GM12878 (cell line): ENCODE measurements around the gene C16orf82. TPM values are rescaled to one million over a fixed set of nuclear protein-coding genes. Genes with fewer than 3 reads are reported as not detected.
A peak's percentile ranks its signal among the peaks of the same experiment; 100 is the strongest.

Source experiments
- ATAC-seq: fragments of 200-7000 bp; cut with Tn5 transposase; 3 replicates; pipeline ENCODE4 v1.9.1; 2020; ENCODE audit warnings: mild to moderate bottlenecking, moderate library complexity
- BruUV-seq: library from RNA; stranded (reverse); fragments of 400-500 nt; replicated peaks from 2 replicates; lab custom pipeline; 2021; lab: Mats Ljungman, UMichigan
- CTCF ChIA-PET: fragments of 300-600 bp; sonication (Branson Sonifier 250); formaldehyde crosslinking; extraction: SDS; loops from one replicate; lab custom pipeline; 2021; ENCODE audit warnings: inconsistent platforms; lab: Yijun Ruan, JAX
- POLR2A ChIA-PET: fragments of 350-600 bp; formaldehyde crosslinking; extraction: SDS; loops from one replicate; lab custom pipeline; 2021; ENCODE audit warnings: inconsistent platforms; lab: Charles Lee
- RAD21 ChIA-PET: fragments of 300-600 bp; sonication (Branson Sonifier 250); formaldehyde crosslinking; loops from one replicate; lab custom pipeline; 2023; ENCODE audit warnings: antibody characterized with exemption; ENCODE audit not compliant: unreplicated experiment; lab: Charles Lee
- SMC1A ChIA-PET: fragments of 300-600 bp; sonication (Branson Sonifier 250); formaldehyde crosslinking; loops from one replicate; lab custom pipeline; 2023; ENCODE audit not compliant: unreplicated experiment, uncharacterized antibody; lab: Charles Lee
- DNase-seq: peaks from one replicate; pipeline ENCODE4 v3.0.0-alpha.2; 2011; ENCODE audit warnings: low read depth, low spot score
- FAIRE-seq: peaks from 3 replicates; lab custom pipeline; 2011; peaks lifted over from hg19 to GRCh38; lab: Jason Lieb, UNC
- H2AFZ ChIP-seq: 2 replicates; pipeline ENCODE4 v1.6.0; 2011; ENCODE audit warnings: low read depth, low read length, control low read depth; ENCODE audit not compliant: control insufficient read depth
- H3K27ac ChIP-seq: 2 replicates; pipeline ENCODE4 v1.5.1; 2011; ENCODE audit warnings: control low read depth; ENCODE audit not compliant: control insufficient read depth, insufficient read depth
- H3K27me3 ChIP-seq, 2 experiments: replicated peaks in 1 of 2; 2 replicates each; pipeline versions ENCODE4 v1.6.0 to v1.6.1; 2011; ENCODE audit warnings: low read length in 1 of 2; ENCODE audit not compliant: control insufficient read depth in 2 of 2, insufficient read depth in 2 of 2
- H3K36me3 ChIP-seq, 2 experiments: 2 replicates each; pipeline ENCODE4 v1.5.1; 2011; ENCODE audit warnings: low read length in 1 of 2; ENCODE audit not compliant: control insufficient read depth in 2 of 2, insufficient read depth in 2 of 2
- H3K4me1 ChIP-seq: 2 replicates; pipeline ENCODE4 v1.6.1; 2011; ENCODE audit warnings: mild to moderate bottlenecking, low read length, moderate library complexity, mixed read lengths; ENCODE audit not compliant: control insufficient read depth, insufficient read depth
- H3K4me2 ChIP-seq: 2 replicates; pipeline ENCODE4 v1.6.0; 2011; ENCODE audit warnings: control low read depth; ENCODE audit not compliant: control insufficient read depth, insufficient read depth
- H3K4me3 ChIP-seq: fragments of 200-600 bp; sonication (generic); 2 replicates; pipeline ENCODE4 v1.5.1; 2016
- H3K79me2 ChIP-seq: 2 replicates; pipeline ENCODE4 v1.6.0; 2011; ENCODE audit warnings: low read length; ENCODE audit not compliant: control insufficient read depth, insufficient read depth
- H3K9ac ChIP-seq: 2 replicates; pipeline ENCODE4 v1.8.0; 2011; ENCODE audit warnings: low read length, control low read depth, mixed read lengths; ENCODE audit not compliant: control insufficient read depth, insufficient read depth
- H3K9me3 ChIP-seq: replicated peaks from 3 replicates; pipeline ENCODE4 v1.5.1; 2011; ENCODE audit warnings: mild to moderate bottlenecking, low read length; ENCODE audit not compliant: control insufficient read depth, insufficient read depth
- H4K20me1 ChIP-seq: 2 replicates; pipeline ENCODE4 v1.6.0; 2011; ENCODE audit not compliant: control insufficient read depth, insufficient read depth
- NBN ChIP-seq: fragments of 450-650 bp; IDR thresholded peaks from 2 replicates; pipeline ENCODE4 v1.6.1; 2016
- NFYB ChIP-seq: IDR thresholded peaks from 2 replicates; pipeline ENCODE4 v1.6.1; 2011; ENCODE audit warnings: low read depth, mild to moderate bottlenecking, low read length, improper control_type of control experiment, moderate library complexity; ENCODE audit not compliant: insufficient read depth
- PBX3 ChIP-seq: IDR thresholded peaks from 2 replicates; pipeline ENCODE4 v1.6.1; 2011; ENCODE audit warnings: mild to moderate bottlenecking, low read depth, low read length, moderate library complexity; ENCODE audit not compliant: insufficient replicate concordance
- PKNOX1 ChIP-seq: fragments of 450-650 bp; IDR thresholded peaks from 2 replicates; pipeline ENCODE4 v1.6.1; 2016; ENCODE audit warnings: mild to moderate bottlenecking
- RCOR1 ChIP-seq: conservative IDR thresholded peaks from 2 replicates; pipeline ENCODE4 v1.6.1; 2012; ENCODE audit warnings: low read depth, low read length, improper control_type of control experiment
- SP1 ChIP-seq: IDR thresholded peaks from one replicate; pipeline ENCODE4 v1.6.1; 2011; ENCODE audit warnings: low read depth, low read length
- ZNF24 ChIP-seq: fragments of 450-650 bp; IDR thresholded peaks from 2 replicates; pipeline ENCODE4 v1.6.1; 2017; ENCODE audit warnings: antibody characterized with exemption, mild to moderate bottlenecking
- ZNF274 ChIP-seq: IDR thresholded peaks from one replicate; pipeline ENCODE4 v1.8.0; 2011; ENCODE audit not compliant: insufficient read length, insufficient read depth
- WGBS: methylation state at CpG from one replicate; pipeline ENCODE4 v1.1.6; 2016; ENCODE audit warnings: low lambda C conversion rate; ENCODE audit not compliant: insufficient replicate concordance, insufficient coverage; ENCODE audit errors: missing lambda C conversion rate; 5-methylcytosine and 5-hydroxymethylcytosine counted together
- in situ Hi-C: fragments of 300-500 bp; cut with MboI; formaldehyde crosslinking; loops from 9 replicates; pipeline ENCODE4 v1.14.3; 2018; ENCODE audit warnings: mixed read lengths
- intact Hi-C: fragments of 100-400 bp; cut with micrococcal nuclease; formaldehyde crosslinking; loops from one replicate; pipeline ENCODE4 v1.14.2; 2022; ENCODE audit not compliant: unreplicated experiment
- polyA plus RNA-seq, 11 experiments: library from polyadenylated mRNA; depleted of rRNA in 4 of 11; unstranded in 6 of 11; stranded (reverse) in 5 of 11; fragments of >200 nt; fragmentation: Nextera tagmentation in 4 of 11; fragmentation: Illumina TruSeq in 1 of 11; extraction: Ambion mirVana in 4 of 11; extraction: Trizol in 1 of 11; gene quantifications; 1 replicate in 1 of 11; 2 replicates in 10 of 11; pipeline versions ENCODE4 v1.2.1 to v1.2.3, GENCODE V29; 2011 to 2016; ENCODE audit warnings: inconsistent platforms in 2 of 11, missing spikeins in 2 of 11, low read depth in 1 of 11
- total RNA-seq, 4 experiments: library from RNA; depleted of rRNA in 3 of 4; stranded (reverse); fragments of >200 nt in 3 of 4; fragmentation: Illumina TruSeq in 1 of 4; extraction: Trizol in 1 of 4; gene quantifications; 2 replicates each; pipeline versions ENCODE4 v1.2.1 to v1.2.3, GENCODE V29; 2013 to 2021

Gene C16orf82
- total and polyA plus RNA-seq, 10 of the 15 experiments (the other 5 are each of a cell fraction or from before 2014, with no cell fraction given): not detected

GRCh38 chr16:27083861-27084261 lies 17.1 kb downstream of the C16orf82 start:
- ATAC-seq: peak; percentile 60
- no TSS peak for BruUV-seq
- SMC1A ChIA-PET: no interaction called here

More at GRCh38 chr16:27083861-27084261, 17.1 kb downstream of the C16orf82 start:
- ChIA-PET RAD21 (interaction anchor here (0.6 kb wide), 1 partner anchor 133 kb away, joined by 3 read pairs; no protein-coding TSS in a partner anchor), CTCF (no interaction called here), POLR2A (interaction anchor here (0.7 kb wide), 1 partner anchor 26 kb away, joined by 3 read pairs; no protein-coding TSS in a partner anchor)
- no peak overlapping the region for H3K4me3 ChIP-seq
- H3K4me2 ChIP-seq: no peak overlapping the region
- WGBS: 21% methylated on average over 11 of the region's 11 CpGs
- in situ Hi-C loops (no loop called here), intact Hi-C loops (no loop called here)
- no peak overlapping the region for H3K9ac ChIP-seq
- H3K79me2 ChIP-seq: no peaks in the 10 kb centered on the region
- H3K27ac ChIP-seq: no peak overlapping the region
- no peaks in the 10 kb centered on the region for H3K36me3 ChIP-seq
- DNase-seq (no peak), FAIRE-seq (no peak)
- H4K20me1 ChIP-seq: no peaks in the 10 kb centered on the region
- no peaks in the 10 kb centered on the region for H3K9me3 ChIP-seq
- TF ChIP-seq PBX3 (peak; percentile 89), NBN (no peak), RCOR1 (no peak), ZNF24 (no peak), ZNF274 (no peak), PKNOX1 (peak; percentile 86), NFYB (peak; percentile 85), SP1 (peak; percentile 71)
- no peaks in the 10 kb centered on the region for H3K4me1 ChIP-seq
- H2AFZ ChIP-seq: no peak overlapping the region
- peaks cover 0 to 1% of the 10 kb centered on the region in 2 experiments; a peak in 1 of 4 replicates for H3K27me3 ChIP-seq
